Heart left ventricle (tissue), 13 donors: ENCODE results near the gene MITF.

Experiments used
- CTCF ChIP-seq, 12 donors: fragments of 200-600 bp; sonication (generic) in 4 of 12; IDR thresholded peaks; one replicate each; pipeline versions ENCODE4 v1.5.0 to v1.8.0; 2018 to 2022; ENCODE audit warnings: antibody characterized with exemption in 12 of 12, mild to moderate bottlenecking in 5 of 12
- POLR2A ChIP-seq, 2 donors: fragments of 450-650 bp; IDR thresholded peaks; one replicate each; pipeline ENCODE4 v1.6.1; 2017; ENCODE audit warnings: antibody characterized with exemption in 2 of 2, mild to moderate bottlenecking in 2 of 2, moderate library complexity in 2 of 2
- donor health status: ischemic (EF 13 %, LVEDD 7.1; RV severe dilation, severe dysfunction).
- donor health status: DM: no; HTN: yes; CAD: no.
- donor health status: DM: no; HTN: no; CAD: no.
- donor health status: ischemic (EF 25% LVEDD 6.9; RV normal size, moderate dysfunction).
- donor health status: ischemic (EF 25% LVEDD 5.7; RV mildly dilated, moderate dysfunction).
- donor health status: ischemic (EF 35%, LVEDD 5.7; RV mildly dilated, moderate dysfunction).
- donor health status: nonischemic (EF 11% LVEDD 7.7; RV severe dilation, severe dysfunction).
- donor health status: DM: yes; HTN: yes; CAD: no.
- donor health status: PGD.
- donor health status: ischemic (EF 29% LVEDD 5.4; RV normal size, mild dysfunction).
- donor health status: nonischemic (EF 23%, LVEDD 6.1; RV moderate dilation, normal function).

- no peak for TF ChIP-seq POLR2A (IDR thresholded peaks at IDR 0.05)
- no peak for TF ChIP-seq CTCF (IDR thresholded peaks at IDR 0.05)
Measured at GRCh38 chr3:69748503-69748902, 9.2 kb downstream of the MITF start.
